ENCODE results near the gene SLC25A23.
A peak's percentile ranks its signal among the peaks of the same experiment; 100 is the strongest.

The SLC25A23 gene

GRCh38 chr19:6460099-6460884, 700 bp upstream of the SLC25A23 start:
- peak overlapping the region; percentile 66 for H3K4me3 ChIP-seq (ENCODE audit: low read depth, low read length)

GRCh38 chr19:6458695-6459261, 814 bp downstream of the SLC25A23 start:
- no peak for TF ChIP-seq MAX (IDR thresholded peaks at IDR 0.05; ENCODE audit: low read depth, low read length)
- TF ChIP-seq MYC (IDR thresholded peaks at IDR 0.05; ENCODE audit: low read depth, low read length): no peak
- no peak for TF ChIP-seq POLR2A (IDR thresholded peaks at IDR 0.05; ENCODE audit: extremely low read depth, insufficient read length)
- no peak for TF ChIP-seq CTCF (IDR thresholded peaks at IDR 0.05; ENCODE audit: low read depth, low read length)
- DNase-seq (ENCODE audit: low read depth): no peak
- peak overlapping the region; percentile 47 for H3K4me3 ChIP-seq (ENCODE audit: low read depth, low read length)

More at GRCh38 chr19:6460099-6460884, 700 bp upstream of the SLC25A23 start:
- peak; percentile 97 for DNase-seq (ENCODE audit: low read depth)
- TF ChIP-seq POLR2A (IDR thresholded peaks at IDR 0.05; ENCODE audit: extremely low read depth, insufficient read length): no peak
- peak; percentile 56; the same call in 1 of the 2 replicates for TF ChIP-seq MYC (IDR thresholded peaks at IDR 0.05; ENCODE audit: low read depth, low read length)
- peak; percentile 23 for TF ChIP-seq MAX (IDR thresholded peaks at IDR 0.05; ENCODE audit: low read depth, low read length)
- peak; percentile 31 for TF ChIP-seq CTCF (IDR thresholded peaks at IDR 0.05; ENCODE audit: low read depth, low read length)

GRCh38 chr19:6457958-6458694, 1.5 kb downstream of the SLC25A23 start:
- H3K4me3 ChIP-seq (ENCODE audit: low read depth, low read length): peak overlapping the region; percentile 47
- peak; percentile 59 for DNase-seq (ENCODE audit: low read depth)
- TF ChIP-seq CTCF (IDR thresholded peaks at IDR 0.05; ENCODE audit: low read depth, low read length): no peak
- no peak for TF ChIP-seq MYC (IDR thresholded peaks at IDR 0.05; ENCODE audit: low read depth, low read length)
- no peak for TF ChIP-seq MAX (IDR thresholded peaks at IDR 0.05; ENCODE audit: low read depth, low read length)
- TF ChIP-seq POLR2A (IDR thresholded peaks at IDR 0.05; ENCODE audit: extremely low read depth, insufficient read length): no peak

- TF ChIP-seq MAX (IDR thresholded peaks at IDR 0.05; ENCODE audit: low read depth, low read length) (no peak), POLR2A (IDR thresholded peaks at IDR 0.05; ENCODE audit: extremely low read depth, insufficient read length) (no peak), MYC (IDR thresholded peaks at IDR 0.05; ENCODE audit: low read depth, low read length) (no peak), CTCF (IDR thresholded peaks at IDR 0.05; ENCODE audit: low read depth, low read length) (no peak)
- no peak for DNase-seq (ENCODE audit: low read depth)
- H3K4me3 ChIP-seq (ENCODE audit: low read depth, low read length): no peak overlapping the region
Measured at GRCh38 chr19:6455924-6456323, 3.7 kb downstream of the SLC25A23 start.

GRCh38 chr19:6453951-6454565, 5.5 kb downstream of the SLC25A23 start:
- TF ChIP-seq MYC (IDR thresholded peaks at IDR 0.05; ENCODE audit: low read depth, low read length) (no peak), MAX (IDR thresholded peaks at IDR 0.05; ENCODE audit: low read depth, low read length) (no peak), CTCF (IDR thresholded peaks at IDR 0.05; ENCODE audit: low read depth, low read length) (no peak)
- peak; percentile 10 for DNase-seq (ENCODE audit: low read depth)
- no peak overlapping the region for H3K4me3 ChIP-seq (ENCODE audit: low read depth, low read length)
